ENCODE data around the gene FIBP. TPM values are rescaled to one million over a fixed set of nuclear protein-coding genes. Genes with fewer than 3 reads are reported as not detected.

The FIBP gene
- total and polyA plus RNA-seq, 2 of the 8 experiments (the other 6 are each of a cell fraction or from before 2014, with no cell fraction given), result 74.3 to 173 TPM

GRCh38 chr11:65920372-65920802, 32.1 kb upstream of the FIBP start:
- Histone ChIP-seq H3K4me1 (replicated peaks in 1 of 4; ENCODE audit: control insufficient read depth in 3 of 4, insufficient read depth in 4 of 4, low read length in 3 of 4) (peaks cover 0 to 19% (median 13%) of the 10 kb centered on the region in 4 experiments; a peak in 4 of 7 replicates), H3K4me2 (ENCODE audit: insufficient read depth in 1 of 2, low read depth in 2 of 2, low read length in 2 of 2) (peak overlapping the region; percentile 74 to 86), H3K18ac (ENCODE audit: extremely low read depth, low read length) (no peak overlapping the region), H4K91ac (replicated peaks; ENCODE audit: insufficient read length, low read length) (no peak overlapping the region), H3K4me3 (ENCODE audit: extremely low read depth in 1 of 4, insufficient read depth in 2 of 4, low read depth in 3 of 4, low read length in 4 of 4) (peak overlapping the region; percentile 56 to 79 (median 68)), H3K79me2 (ENCODE audit: control insufficient read depth in 1 of 2, insufficient read depth in 2 of 2, low read length in 2 of 2) (peaks cover 0 to 7% of the 10 kb centered on the region in 2 experiments; a peak in 2 of 4 replicates), H3K14ac (ENCODE audit: insufficient read length) (no peak overlapping the region), H3K79me1 (ENCODE audit: low read depth, low read length) (peaks cover 7% of the 10 kb centered on the region; the same call in 1 of the 2 replicates), H3K23ac (ENCODE audit: insufficient read length) (no peak overlapping the region), H4K20me1 (replicated peaks in 1 of 2; ENCODE audit: control insufficient read depth in 1 of 2, insufficient read depth in 2 of 2, low read length in 2 of 2) (peaks cover 0 to 3% of the 10 kb centered on the region in 2 experiments), H2BK120ac (replicated peaks; ENCODE audit: low read depth, low read length) (no peak overlapping the region), H2BK5ac (ENCODE audit: low read depth, low read length) (no peak overlapping the region), H4K8ac (ENCODE audit: extremely low read depth, insufficient read depth, low read length) (peak overlapping the region; percentile 72; the same call in 1 of the 2 replicates), H3K56ac (replicated peaks; ENCODE audit: insufficient read length, low read depth, low read length) (no peak overlapping the region), H3K9me3 (ENCODE audit: insufficient read depth in 2 of 2, low read depth in 1 of 2, low read length in 1 of 2) (no peaks in the 10 kb centered on the region), H3K27me3 (replicated peaks in 1 of 4; ENCODE audit: control insufficient read depth in 3 of 4, extremely low read depth in 1 of 4, insufficient read depth in 3 of 4, low read length in 3 of 4) (no peaks in the 10 kb centered on the region), H3K36me3 (ENCODE audit: control insufficient read depth in 2 of 4, insufficient read depth in 4 of 4, low read length in 3 of 4) (peaks cover 0 to 8% (median 5%) of the 10 kb centered on the region in 4 experiments; a peak in 4 of 8 replicates), H2BK20ac (ENCODE audit: low read length) (no peak overlapping the region), H4K5ac (ENCODE audit: insufficient read length, low read depth, low read length) (no peak overlapping the region), H3K9ac (replicated peaks in 1 of 4; ENCODE audit: extremely low read depth in 1 of 4, low read depth in 3 of 4, low read length in 3 of 4) (peak overlapping the region in 3 of 4 experiments; percentile 29 to 61 (median 50); a peak in 4 of 7 replicates), H2AFZ (ENCODE audit: low read length) (no peak overlapping the region), H2AK5ac (ENCODE audit: low read depth, low read length) (no peak overlapping the region), H2BK12ac (ENCODE audit: low read depth, low read length) (0 out of 2 replicates have a peak overlapping the region, but pooled peaks have one; percentile 27), H3K27ac (ENCODE audit: low read depth, low read length) (no peak overlapping the region), H2BK15ac (ENCODE audit: low read length) (no peak overlapping the region), H3K23me2 (ENCODE audit: low read depth, low read length) (peaks cover 13% of the 10 kb centered on the region; the same call in 1 of the 2 replicates), H3K4ac (replicated peaks; ENCODE audit: insufficient read length, low read depth, low read length) (no peak overlapping the region)
- TF ChIP-seq SIRT6 (IDR thresholded peaks at IDR 0.05; ENCODE audit: low read length) (no peak), SP1 (IDR thresholded peaks at IDR 0.05; ENCODE audit: low read depth, low read length) (no peak), POU5F1 (IDR thresholded peaks at IDR 0.05; ENCODE audit: low read depth, low read length) (no peak), RAD21 (IDR thresholded peaks at IDR 0.05 in 1 of 2, conservative IDR thresholded peaks at IDR 0.05 in 1 of 2; ENCODE audit: low read depth in 2 of 2, low read length in 2 of 2) (no peak), TAF7 (optimal IDR thresholded peaks at IDR 0.05; ENCODE audit: borderline replicate concordance, low read depth, low read length) (no peak), CHD1 (IDR thresholded peaks at IDR 0.05; ENCODE audit: low read depth, low read length) (no peak), SP4 (IDR thresholded peaks at IDR 0.05; ENCODE audit: low read length) (no peak), GTF2F1 (IDR thresholded peaks at IDR 0.05; ENCODE audit: borderline replicate concordance, low read depth, low read length) (no peak), BRCA1 (IDR thresholded peaks at IDR 0.05; ENCODE audit: low read depth, low read length) (no peak), KDM5A (IDR thresholded peaks at IDR 0.05; ENCODE audit: low read length) (no peak)
- WGBS, 2 experiments (ENCODE audit: extremely low coverage in 1 of 2, insufficient coverage in 1 of 2, insufficient read length in 1 of 2, insufficient replicate concordance in 2 of 2, low coverage in 1 of 2, low lambda C conversion rate in 2 of 2, missing lambda C conversion rate in 1 of 2), result 95% methylated on average over 15 of the region's 15 CpGs; no CpG with 5 or more reads in 1 of the 2 experiments
- CTCF ChIA-PET (ENCODE audit: partially characterized antibody), result interaction anchor here (1.0 to 2.1 kb wide), 4 partner anchors 25 to 46 kb away, joined by 3 to 6 read pairs (median 4); partner anchors contain the start of genes FIBP and TSGA10IP
- DNase-seq (ENCODE audit: low read depth in 1 of 2, low spot score in 2 of 2) (no peak), FAIRE-seq (no peak)
- POLR2A ChIA-PET (ENCODE audit: partially characterized antibody), result interaction anchor here (0.9 to 1.4 kb wide), 3 partner anchors 19 to 61 kb away, joined by 3 to 5 read pairs (median 3); no protein-coding TSS in a partner anchor
